NT2/D1 (cell line): ENCODE measurements around the gene SP140L.
"Not testable (repeated sequence)": the region's sequence is repeated elsewhere in the genome, so short reads cannot be mapped to it uniquely, and the experiment has no call there.

Experiments
- DNase-seq: peaks from one replicate; pipeline ENCODE4 v3.0.0-alpha.2; 2011; ENCODE audit warnings: low read depth, low spot score
- H3K27me3 ChIP-seq: 2 replicates; pipeline ENCODE4 v1.6.0; 2011; ENCODE audit warnings: mild to moderate bottlenecking; ENCODE audit not compliant: insufficient read length, insufficient read depth
- H3K36me3 ChIP-seq: 2 replicates; pipeline ENCODE4 v1.6.1; 2011; ENCODE audit warnings: mild to moderate bottlenecking, low read length, mixed read lengths; ENCODE audit not compliant: insufficient read depth, insufficient read length
- H3K4me1 ChIP-seq: 2 replicates; pipeline ENCODE4 v1.5.1; 2011; ENCODE audit not compliant: insufficient read depth, insufficient read length
- H3K4me3 ChIP-seq: 2 replicates; pipeline ENCODE4 v1.5.1; 2011; ENCODE audit warnings: low read depth; ENCODE audit not compliant: insufficient read length
- H3K9ac ChIP-seq: 2 replicates; pipeline ENCODE4 v1.6.0; 2011; ENCODE audit warnings: low read depth; ENCODE audit not compliant: insufficient read length
- H3K9me3 ChIP-seq: 2 replicates; pipeline ENCODE4 v1.5.1; 2011; ENCODE audit warnings: mild to moderate bottlenecking, low read length; ENCODE audit not compliant: insufficient read depth
- SUZ12 ChIP-seq: IDR thresholded peaks from 2 replicates; pipeline ENCODE4 v1.6.1; 2011; ENCODE audit not compliant: insufficient read length, insufficient read depth; ENCODE audit errors: extremely low read depth
- YY1 ChIP-seq: IDR thresholded peaks from 2 replicates; pipeline ENCODE4 v1.6.1; 2011; ENCODE audit not compliant: insufficient read length, insufficient read depth
- ZNF274 ChIP-seq: IDR thresholded peaks from 2 replicates; pipeline ENCODE4 v1.6.1; 2011; ENCODE audit warnings: mild to moderate bottlenecking, low read depth, low read length

Gene SP140L

DNA sequence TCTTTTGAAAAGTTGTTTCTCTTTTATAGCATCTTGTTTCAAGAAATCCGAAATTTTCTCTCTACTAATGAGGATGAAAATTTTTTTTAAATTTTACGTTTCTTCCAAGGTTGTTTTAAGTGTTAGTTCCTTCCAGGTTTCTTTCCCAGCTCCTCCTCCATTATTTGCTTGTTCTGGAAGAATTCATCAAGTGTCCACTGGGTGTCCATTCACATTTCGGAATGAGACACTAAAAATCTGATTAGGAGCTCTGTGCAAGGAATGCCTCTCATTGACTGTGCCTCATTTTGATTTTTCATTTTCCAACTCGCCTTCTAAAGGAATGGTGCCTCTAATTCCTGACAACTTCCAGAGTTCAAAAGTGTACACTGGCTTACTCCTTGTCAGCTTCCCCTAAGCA lies 95.2 kb downstream of the SP140L start:
- DNase-seq, result no peak
- no peak overlapping the region for H3K9ac ChIP-seq
- no peak overlapping the region for H3K4me3 ChIP-seq
- TF ChIP-seq ZNF274, result no peak
- no peak for TF ChIP-seq SUZ12
- H3K36me3 ChIP-seq, result no peaks in the 10 kb centered on the region
- no peaks in the 10 kb centered on the region for H3K9me3 ChIP-seq
- H3K4me1 ChIP-seq, result no peaks in the 10 kb centered on the region
- H3K27me3 ChIP-seq, result no peaks in the 10 kb centered on the region

DNA sequence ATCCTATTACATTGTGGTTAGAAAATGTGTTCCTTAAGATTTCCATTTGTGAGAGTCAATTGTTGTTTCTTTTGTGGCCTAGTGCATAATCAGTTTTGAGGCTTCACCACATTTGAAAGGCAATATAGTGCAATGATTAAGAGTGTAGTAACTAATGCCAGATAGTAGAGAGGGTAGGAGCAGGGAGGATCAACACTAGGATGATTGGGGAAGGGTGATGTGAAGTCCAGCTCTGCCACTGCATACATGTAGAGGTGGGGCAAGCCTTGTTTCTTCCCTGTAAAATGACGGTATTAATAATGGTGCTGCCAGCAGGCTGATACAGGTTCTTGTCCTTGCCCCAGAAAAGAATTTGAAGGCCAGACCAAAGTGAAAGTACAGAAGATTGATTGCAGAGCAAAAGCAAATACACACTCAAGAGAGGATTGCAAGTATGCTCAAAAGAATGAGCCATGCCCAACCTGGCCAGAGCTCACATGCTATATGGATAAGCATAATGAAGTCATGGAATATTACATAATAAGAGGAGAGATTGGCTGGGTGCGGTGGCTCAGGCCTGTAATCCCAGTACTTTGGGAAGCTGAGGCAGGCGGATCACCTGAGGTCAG lies 97.0 kb downstream of the SP140L start:
- H3K27me3 ChIP-seq, result no peaks in the 10 kb centered on the region
- no peak for DNase-seq

DNA sequence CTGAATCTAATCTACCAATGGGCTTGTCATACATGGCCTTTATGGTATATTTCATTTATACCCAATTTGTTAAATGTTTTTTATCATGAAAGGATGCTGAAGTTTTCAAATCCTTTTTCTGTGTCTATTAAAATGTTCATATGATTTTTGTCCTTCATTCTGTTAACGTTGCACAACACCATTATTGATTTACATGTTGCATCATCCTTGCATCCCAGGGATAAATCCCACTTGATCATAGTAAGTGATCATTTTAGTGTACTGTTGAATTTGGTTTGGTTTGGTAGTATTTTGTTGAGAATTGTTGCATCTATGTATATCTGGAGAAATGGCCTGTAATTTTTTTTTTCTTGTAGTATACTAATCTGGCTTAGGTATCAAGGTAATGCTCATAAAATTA lies 98.4 kb downstream of the SP140L start:
- Histone ChIP-seq H3K36me3 (no peaks in the 10 kb centered on the region), H3K4me3 (no peak overlapping the region), H3K27me3 (no peaks in the 10 kb centered on the region), H3K4me1 (no peaks in the 10 kb centered on the region), H3K9me3 (peaks cover 13% of the 10 kb centered on the region; the same call in 1 of the 2 replicates), H3K9ac (no peak overlapping the region)
- no peak for DNase-seq
- no peak for TF ChIP-seq YY1

More for the DNA sequence above, 97.0 kb downstream of the SP140L start:
- Histone ChIP-seq H3K9ac (no peak overlapping the region), H3K4me3 (no peak overlapping the region), H3K36me3 (no peaks in the 10 kb centered on the region), H3K4me1 (no peaks in the 10 kb centered on the region), H3K9me3 (peaks cover 2% of the 10 kb centered on the region; the same call in 1 of the 2 replicates)
- TF ChIP-seq SUZ12, result no peak
- TF ChIP-seq YY1, result no peak
- TF ChIP-seq ZNF274, result no peak

DNA sequence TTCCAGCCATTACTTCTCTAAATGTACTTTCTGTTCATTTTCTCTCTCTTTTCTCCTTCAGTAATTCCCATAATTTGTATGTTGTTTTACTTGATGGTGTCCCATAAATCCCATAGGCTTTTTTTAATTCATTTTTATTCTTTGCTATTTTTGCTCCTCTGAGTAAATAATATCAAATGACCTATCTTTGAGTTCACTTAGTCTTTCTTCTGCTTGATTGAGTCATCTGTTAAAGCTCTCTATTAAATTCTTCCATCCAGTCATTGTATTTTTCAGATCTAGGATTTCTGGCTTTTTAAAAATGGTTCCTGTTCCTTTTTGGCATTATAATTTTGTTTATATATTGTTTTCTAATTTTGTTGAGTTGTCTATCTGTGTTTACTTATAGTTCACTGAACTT lies 102.5 kb downstream of the SP140L start:
- H3K4me1 ChIP-seq, result no peaks in the 10 kb centered on the region
- H3K4me3 ChIP-seq, result no peak overlapping the region
- H3K9me3 ChIP-seq, result peaks cover 18% of the 10 kb centered on the region; the same call in 1 of the 2 replicates
- TF ChIP-seq YY1 (no peak), ZNF274 (no peak), SUZ12 (no peak)
- no peak for DNase-seq
- no peaks in the 10 kb centered on the region for H3K36me3 ChIP-seq
- H3K9ac ChIP-seq, result no peak overlapping the region
- H3K27me3 ChIP-seq, result no peaks in the 10 kb centered on the region

DNA sequence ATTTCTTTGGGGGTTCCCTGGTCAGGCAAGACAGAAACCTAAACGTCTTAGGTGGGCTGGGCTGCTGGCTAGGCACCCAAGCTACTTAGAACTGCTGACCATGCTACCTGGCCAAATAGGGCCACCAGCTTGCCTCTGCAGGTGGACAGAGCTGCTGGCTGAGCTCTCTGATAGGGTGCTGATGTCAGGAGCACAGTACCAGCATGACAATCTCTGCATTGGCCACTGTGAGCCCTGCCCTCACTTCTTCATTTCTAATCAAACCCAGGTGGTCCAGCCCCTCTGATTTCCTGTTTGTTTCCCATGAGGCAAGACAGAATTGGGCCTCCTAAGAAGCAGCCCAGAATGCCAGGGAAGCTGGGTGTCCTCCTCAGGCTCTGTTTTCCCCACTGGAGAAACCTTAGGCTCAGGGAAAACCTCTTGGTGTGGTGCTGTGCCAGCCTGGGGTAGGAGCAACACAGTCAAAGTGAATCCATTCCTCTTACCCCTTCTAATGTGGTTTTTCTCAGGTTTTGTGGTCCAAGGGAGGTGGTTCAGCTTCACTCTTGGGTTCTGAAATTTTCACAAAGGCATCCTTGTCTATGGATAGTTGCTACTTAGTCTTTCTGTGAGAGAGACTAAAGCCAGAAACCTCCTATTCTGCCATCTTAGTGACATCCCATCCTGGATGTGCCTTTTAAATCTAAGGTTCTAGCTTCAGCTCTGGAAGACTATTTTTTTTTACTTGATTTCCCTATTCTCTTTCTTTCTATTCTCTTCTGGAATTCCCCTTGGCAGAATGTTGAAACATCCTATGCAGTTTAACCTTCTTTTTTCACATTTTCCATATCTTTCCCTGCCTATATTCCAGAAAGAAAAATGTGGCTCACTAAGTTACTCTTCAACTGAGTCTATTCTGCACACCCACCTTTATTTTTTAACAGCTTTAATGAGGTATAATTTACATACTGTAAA lies 104.2 kb downstream of the SP140L start:
- H3K4me3 ChIP-seq, result no peak overlapping the region
- H3K4me1 ChIP-seq, result no peaks in the 10 kb centered on the region
- H3K9ac ChIP-seq, result no peak overlapping the region
- no peaks in the 10 kb centered on the region for H3K27me3 ChIP-seq
- TF ChIP-seq YY1, result no peak
- TF ChIP-seq SUZ12, result no peak
- TF ChIP-seq ZNF274, result no peak
- H3K36me3 ChIP-seq, result no peaks in the 10 kb centered on the region
- no peak for DNase-seq
- H3K9me3 ChIP-seq, result peaks cover 18% of the 10 kb centered on the region; the same call in 1 of the 2 replicates

DNA sequence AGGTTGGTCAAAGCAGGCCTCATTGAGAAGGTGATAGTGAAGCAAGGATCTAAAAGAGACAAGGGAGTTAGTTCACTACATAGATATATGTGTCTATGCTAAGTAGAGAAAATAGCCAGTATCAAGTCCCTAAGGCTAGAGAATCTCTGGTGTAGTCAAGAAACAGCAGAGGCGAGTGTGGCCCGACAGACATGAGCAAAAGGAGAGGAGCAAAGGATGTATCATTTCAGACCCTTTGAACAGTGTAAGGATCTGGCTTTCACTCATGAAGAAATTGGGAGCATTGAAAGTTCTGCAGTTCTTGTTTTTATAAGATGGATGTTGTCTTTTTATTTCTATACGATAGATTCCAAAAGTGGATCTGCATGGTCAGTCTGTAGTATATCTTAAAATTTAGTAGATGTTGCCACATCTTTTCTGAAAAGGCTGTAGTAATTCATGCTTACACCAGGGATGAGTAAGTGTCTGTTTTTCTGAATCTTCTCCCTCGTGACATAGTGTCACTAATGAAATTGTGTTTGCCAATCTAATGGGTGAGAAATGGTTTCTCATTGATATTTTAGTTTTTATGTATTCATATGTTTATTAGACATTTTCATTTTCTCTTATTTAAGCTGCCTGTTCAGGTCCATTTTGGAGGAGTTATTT lies 107.8 kb downstream of the SP140L start:
- Histone ChIP-seq H3K4me1 (no peaks in the 10 kb centered on the region), H3K9me3 (0 out of 2 replicates have a peak, but pooled peaks cover 14% of the 10 kb centered on the region), H3K36me3 (no peaks in the 10 kb centered on the region), H3K27me3 (no peaks in the 10 kb centered on the region), H3K9ac (no peak overlapping the region), H3K4me3 (no peak overlapping the region)
- no peak for TF ChIP-seq SUZ12
- no peak for TF ChIP-seq ZNF274
- no peak for TF ChIP-seq YY1
- DNase-seq, result no peak

DNA sequence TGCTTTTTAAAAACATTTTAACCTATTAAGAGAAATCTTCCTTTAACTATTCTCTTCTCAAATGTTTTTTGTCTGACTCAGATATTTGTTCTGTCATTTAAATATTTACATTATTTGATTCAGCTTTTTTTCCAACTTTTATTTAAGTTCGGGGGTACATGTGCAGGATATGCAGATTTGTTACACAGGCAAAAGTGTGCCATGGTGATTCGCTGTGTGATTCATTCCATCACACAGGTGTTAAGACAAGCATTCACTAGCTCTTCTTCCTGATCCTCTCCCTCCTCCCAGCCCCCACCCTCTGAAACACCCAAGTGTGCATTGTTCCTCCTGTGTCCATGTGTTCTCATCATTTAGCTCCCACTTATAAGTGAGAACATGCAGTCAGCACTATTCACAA lies 108.4 kb downstream of the SP140L start:
- Histone ChIP-seq H3K4me1 (no peaks in the 10 kb centered on the region), H3K36me3 (no peaks in the 10 kb centered on the region), H3K4me3 (no peak overlapping the region), H3K9me3 (0 out of 2 replicates have a peak, but pooled peaks cover 11% of the 10 kb centered on the region), H3K27me3 (no peaks in the 10 kb centered on the region), H3K9ac (no peak overlapping the region)
- DNase-seq, result no peak
- TF ChIP-seq ZNF274 (no peak), YY1 (no peak), SUZ12 (no peak)

DNA sequence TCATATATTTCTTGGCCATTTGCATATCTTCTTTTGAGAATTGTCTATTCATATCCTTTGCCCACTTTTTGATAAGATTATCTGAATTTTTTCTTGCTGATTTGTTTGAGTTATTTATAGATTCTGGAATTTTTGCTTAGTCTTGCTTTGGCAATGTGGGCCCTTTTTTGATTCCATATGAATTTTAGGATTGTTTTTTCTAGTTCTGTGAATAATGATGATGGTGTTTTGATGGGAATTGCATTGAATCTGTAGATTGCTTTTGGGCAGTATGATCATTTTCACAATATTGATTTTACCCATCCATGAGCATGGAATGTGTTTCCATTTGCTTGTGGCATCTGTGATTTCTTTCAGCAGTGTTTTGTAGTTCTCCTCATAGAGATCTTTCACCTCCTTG lies 112.1 kb downstream of the SP140L start:
- H3K27me3 ChIP-seq, H3K9me3 ChIP-seq, DNase-seq, H3K9ac ChIP-seq, H3K4me1 ChIP-seq, H3K4me3 ChIP-seq, H3K36me3 ChIP-seq: not testable (repeated sequence)
